ENCODE data around the gene GTF2H1.
"Not testable (repeated sequence)": the region's sequence is repeated elsewhere in the genome, so short reads cannot be mapped to it uniquely, and the experiment has no call there.

The GTF2H1 gene

GRCh38 chr11:18375941-18376340 lies 53.6 kb downstream of the GTF2H1 start:
- no peak for DNase-seq (ENCODE audit: low spot score)

DNA sequence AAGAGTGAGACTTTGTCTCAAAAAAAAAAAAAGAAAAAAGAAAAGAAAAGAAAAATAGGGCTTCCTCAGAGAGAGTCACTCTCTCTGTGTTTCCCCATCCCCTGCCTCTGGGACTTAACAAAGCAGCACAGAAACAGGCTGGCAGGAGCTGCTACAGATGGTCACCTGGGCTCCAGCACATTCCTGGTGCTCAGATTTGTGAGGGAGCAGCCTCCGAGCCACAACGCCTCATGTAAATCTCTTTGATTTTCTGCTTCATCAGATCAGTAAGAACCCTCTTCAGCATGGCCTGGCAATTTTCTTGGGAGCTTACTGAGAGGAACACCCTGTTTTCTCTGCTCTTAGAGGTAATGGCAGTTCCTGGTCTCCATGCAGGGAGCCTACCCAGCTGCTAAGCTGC lies 56.8 kb downstream of the GTF2H1 start:
- DNase-seq (ENCODE audit: low spot score): no peak

GRCh38 chr11:18383388-18384156 lies 61.2 kb downstream of the GTF2H1 start:
- peak; percentile 69 for DNase-seq (ENCODE audit: low spot score)

DNA sequence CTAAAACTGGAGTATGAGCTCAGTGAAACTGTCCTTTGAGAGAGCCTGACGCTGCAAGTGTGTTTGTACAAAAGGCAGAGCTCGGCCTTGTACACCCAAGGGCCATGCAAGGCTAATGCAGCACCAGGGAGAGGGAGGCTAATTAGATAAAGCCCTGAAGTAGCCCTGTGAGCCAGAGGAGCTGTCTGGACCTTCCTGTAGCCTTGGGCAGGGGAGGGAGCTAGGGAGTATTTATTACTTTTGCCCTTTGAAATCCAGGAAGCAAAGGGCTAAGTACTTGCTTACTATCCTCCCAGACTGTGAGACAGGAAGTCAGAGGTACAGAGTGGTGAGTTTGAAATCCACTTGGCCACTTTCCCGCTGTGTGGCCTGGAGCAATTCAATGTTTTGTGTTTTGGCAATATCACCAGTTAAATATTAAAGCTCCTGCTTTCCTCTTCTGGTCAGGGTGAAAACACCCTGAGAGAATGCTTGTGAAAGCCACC lies 61.8 kb downstream of the GTF2H1 start:
- DNase-seq (ENCODE audit: low spot score): no peak

DNA sequence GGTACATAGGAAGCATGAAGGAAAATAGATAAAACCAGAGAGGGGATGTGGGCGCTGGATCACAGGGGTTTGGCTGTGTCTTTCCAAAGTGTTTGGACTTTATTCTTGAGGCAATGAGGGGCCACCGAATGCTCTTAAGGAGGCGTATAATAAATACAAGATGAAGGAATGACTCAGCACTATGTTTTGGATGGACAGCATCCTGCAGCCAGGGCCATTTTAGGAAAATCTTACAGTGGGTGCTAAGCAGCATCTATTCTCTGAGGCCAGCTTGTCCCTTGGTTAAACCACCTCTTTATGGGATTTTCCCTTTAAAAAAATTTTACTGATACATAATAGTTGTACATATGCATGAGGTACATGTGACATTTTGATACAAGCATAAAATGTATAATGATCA lies 67.7 kb downstream of the GTF2H1 start:
- DNase-seq (ENCODE audit: low spot score): no peak

DNA sequence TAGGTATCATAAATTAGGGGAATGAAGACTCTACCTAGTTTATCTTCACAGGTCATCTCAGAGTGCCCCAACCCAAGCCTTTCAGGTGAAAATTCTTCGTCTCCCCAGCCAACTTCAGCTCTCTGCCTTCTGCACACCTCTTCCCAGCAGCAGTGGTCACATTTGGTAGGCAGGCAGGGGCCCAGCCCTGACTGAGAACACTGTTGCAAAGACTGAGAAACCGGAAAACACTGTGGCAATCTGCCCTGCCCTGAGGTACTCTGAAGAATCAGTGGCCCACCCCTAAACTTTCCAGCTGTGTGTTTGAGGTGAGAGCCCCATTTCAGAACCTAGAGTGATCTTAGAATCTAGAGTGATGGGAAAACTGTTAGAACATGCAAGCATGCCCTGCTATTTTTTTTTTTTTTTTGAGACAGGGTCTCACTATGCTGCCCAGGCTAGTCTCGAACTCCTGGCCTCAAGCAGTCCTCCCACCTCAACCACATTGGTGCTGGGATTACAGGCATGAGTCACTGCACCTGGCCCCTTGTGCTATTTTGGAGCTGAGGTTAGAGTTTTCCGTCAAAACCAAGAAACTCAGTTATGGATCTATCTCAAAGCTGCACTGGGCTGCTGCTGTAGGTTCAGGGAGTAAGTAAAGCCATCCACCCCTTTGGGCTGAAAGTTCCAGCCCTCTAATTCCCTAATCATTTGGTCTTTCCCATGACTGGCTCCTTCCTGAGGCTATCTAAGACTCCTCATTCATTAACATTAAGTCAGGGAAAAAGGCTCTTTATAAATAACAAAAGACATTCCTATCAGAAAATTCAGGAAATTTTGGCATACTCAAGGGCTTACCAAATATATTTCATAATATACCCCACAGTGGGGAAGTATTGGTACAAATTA lies 70.3 kb downstream of the GTF2H1 start:
- DNase-seq (ENCODE audit: low spot score): no peak

DNA sequence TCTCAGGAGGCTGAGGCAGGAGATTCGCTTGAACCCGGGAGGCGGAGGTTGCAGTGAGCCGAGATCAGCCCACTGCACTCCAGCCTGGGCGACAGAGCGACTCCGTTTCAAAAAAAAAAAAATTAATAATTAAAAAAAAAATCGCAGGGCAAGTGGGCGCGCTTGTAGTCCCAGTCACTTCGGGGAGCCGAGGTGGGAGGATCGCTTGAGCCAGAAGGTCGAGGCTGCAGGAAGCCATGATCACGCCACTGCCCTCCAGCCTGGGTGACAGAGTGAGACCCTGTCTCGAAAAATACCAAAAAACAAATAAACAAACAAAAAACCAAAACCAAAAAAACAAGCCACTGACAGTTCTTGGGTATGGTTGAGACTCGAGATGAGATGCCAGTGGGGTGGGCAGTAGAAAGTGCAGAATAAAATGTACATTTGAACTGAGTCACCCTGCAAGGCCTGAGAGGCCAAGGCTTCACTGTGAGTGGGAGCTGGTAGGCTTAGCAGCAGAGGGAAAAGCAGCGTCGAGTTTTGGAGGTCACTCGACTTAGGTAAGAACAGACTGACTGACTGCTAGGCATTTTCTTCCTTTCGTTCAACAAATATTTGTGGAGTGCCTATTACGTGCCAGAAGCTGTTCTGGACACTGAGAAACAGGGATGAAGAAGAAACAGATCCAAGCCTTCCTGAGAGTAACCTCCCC lies 71.4 kb downstream of the GTF2H1 start:
- DNase-seq (ENCODE audit: low spot score): no peak

DNA sequence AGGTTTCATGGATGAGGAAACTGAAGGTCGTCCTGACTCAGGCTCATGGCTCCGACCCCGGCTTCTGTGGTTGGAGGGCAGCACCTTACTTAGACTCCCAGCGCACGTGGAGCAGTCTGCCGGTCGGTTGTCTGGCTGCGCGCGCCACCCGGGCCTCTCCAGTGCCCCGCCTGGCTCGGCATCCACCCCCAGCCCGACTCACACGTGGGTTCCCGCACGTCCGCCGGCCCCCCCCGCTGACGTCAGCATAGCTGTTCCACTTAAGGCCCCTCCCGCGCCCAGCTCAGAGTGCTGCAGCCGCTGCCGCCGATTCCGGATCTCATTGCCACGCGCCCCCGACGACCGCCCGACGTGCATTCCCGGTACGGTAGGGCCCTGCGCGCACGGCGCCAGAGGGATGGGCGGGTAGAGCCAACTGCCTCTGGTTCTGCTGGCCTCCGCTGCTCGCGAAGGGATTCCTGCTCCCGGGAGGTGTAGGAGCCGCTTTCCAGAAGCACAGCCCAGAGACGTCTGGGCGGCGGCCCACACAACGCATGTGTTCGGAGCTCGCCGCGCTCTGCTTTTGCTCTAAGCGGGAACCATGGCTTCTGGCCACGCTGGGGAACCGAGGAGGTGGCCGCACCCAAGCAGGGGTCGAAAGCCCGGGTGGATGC lies 72.0 kb downstream of the GTF2H1 start, which contains the start of gene LDHA:
Gene LDHA, plus strand, starts transcription at position 289 of the 653 bp plus-strand sequence. CDS start 2,280 bp downstream, outside the sequence.
- peak; percentile 99 for DNase-seq (ENCODE audit: low spot score)

DNA sequence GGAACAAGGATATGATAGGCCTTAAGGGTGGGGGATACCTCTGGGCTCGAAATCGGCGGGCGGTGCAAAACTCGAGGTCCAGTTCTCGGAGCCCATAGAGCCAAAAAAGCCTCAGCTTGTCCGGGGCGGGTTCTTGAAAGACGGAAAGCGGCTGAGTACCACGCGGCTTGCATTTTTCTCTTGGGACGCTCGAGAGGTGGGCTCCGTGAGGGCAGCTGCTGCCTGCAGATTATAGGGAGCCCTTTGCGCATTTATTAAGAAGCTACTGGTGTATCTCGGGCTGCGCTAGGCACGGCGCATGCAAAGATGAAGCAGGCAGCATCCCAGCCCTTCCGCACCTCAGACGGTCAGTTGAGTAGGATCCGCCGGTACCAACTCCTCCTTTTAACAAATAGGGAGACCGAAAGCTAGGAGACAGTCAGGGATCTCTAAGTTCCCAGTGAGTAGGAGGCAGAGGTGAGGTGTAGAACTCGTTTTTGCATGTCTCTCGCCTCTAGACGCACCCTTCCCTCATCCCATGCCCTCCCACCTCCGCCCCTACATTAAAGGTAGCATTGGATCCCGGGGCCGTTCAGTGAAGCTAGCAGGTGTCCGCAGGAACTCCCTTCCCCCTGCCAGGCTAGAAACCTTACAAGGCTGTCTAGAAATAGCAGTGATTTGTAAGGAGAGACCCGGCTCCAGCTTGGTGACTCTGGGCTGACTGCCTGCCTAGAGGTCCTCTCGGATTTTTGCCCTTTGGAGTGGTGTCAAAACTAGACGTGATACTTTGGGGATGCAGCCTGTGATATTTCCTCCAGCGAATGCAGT lies 72.8 kb downstream of the GTF2H1 start:
- DNase-seq (ENCODE audit: low spot score): no peak

- DNase-seq (ENCODE audit: low spot score): peak; percentile 98
Measured at GRCh38 chr11:18395735-18396504, 73.6 kb downstream of the GTF2H1 start.

- no peak for DNase-seq (ENCODE audit: low spot score)
Measured at GRCh38 chr11:18397921-18398320, 75.6 kb downstream of the GTF2H1 start.

DNA sequence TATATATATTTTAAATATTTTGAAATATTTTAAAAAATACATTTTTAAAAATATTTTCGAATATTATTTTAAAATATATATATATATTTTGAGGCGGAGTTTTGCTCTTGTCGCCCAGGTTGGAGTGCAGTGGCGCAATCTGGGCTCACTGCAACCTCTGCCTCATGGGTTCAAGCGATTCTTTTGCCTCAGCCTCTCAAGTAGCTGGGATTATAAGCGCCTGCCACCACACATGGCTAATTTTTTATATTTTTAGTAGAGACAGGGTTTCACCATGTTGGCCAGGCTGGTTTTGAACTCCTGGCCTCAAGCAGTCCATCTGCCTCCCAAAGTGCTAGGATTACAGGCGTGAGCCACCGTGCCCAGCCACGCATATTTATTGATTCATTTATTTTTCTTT lies 78.7 kb downstream of the GTF2H1 start:
- not testable (repeated sequence) for DNase-seq (ENCODE audit: low spot score)

- DNase-seq (ENCODE audit: low spot score): no peak
Measured at GRCh38 chr11:18404062-18404461, 81.7 kb downstream of the GTF2H1 start.

GRCh38 chr11:18407400-18407799 lies 85.0 kb downstream of the GTF2H1 start:
- not testable (repeated sequence) for DNase-seq (ENCODE audit: low spot score)

DNA sequence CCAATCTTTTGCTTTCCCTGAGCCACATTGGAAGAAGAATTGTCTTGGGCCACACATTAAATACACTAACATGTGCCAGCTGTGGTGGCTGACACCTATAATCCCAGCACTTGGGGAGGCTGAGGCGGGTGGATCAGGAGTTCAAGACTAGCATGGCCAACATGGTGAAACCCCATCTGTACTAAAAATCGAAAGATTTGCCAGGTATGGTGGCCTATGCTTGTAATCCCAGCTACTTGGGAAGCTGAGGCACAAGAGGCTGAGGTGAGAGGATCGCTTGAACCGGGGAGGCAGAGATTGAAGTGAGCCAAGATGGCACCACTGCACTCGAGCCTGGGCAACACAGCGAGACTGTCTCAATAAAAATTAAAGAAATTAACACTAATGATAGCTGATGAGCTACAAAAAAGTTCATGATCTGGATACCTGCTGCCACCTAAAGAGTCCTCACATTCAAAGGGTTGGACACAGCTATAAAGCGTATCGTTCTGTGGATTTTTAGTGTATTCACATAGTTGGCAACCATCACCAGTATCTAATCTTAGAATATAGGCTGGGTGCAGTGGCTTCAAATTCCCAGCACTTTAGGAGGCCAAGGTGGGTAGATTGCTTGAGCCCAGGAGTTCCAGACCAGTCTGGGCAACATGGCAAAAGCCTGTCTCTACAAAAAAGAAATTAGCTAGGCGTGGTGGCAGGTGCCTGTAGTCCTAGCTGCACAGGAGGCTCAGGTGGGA lies 86.4 kb downstream of the GTF2H1 start:
- no peak for DNase-seq (ENCODE audit: low spot score)

DNA sequence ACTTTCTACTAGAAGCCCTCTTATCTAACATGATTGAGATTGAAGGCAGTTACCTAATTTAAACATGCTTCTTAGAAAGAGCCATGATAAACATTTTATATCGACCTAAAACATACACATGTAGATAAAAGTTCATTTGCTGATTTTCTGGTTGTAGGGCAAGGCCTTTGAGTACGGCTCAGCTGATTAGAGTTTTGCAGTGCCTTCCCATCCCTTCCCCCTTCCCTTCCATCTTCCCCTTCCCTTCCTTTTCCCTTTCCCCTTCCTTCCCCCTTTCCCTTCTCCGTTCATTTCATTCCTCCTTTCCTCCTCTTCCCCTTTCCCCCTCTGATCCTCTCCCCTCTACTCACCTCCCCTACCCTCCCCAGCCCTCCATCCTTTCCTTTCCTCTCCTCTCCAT lies 94.1 kb downstream of the GTF2H1 start:
- no peak for DNase-seq (ENCODE audit: low spot score)

Measured in left forelimb (tissue), 1 donor.